ENCODE measurements around the gene SRGAP3. TPM values are rescaled to one million over a fixed set of nuclear protein-coding genes. Genes with fewer than 3 reads are reported as not detected.

The SRGAP3 gene
- total RNA-seq, 1 experiment from 2014 or later, result 0.69 TPM

GRCh38 chr3:9199775-9200174, 49.7 kb downstream of the SRGAP3 start:
- Histone ChIP-seq H3K9me3 (ENCODE audit: low read depth, low read length, poor library complexity, severe bottlenecking) (no peaks in the 10 kb centered on the region), H3K4me3 (ENCODE audit: low read depth, low read length, poor library complexity, severe bottlenecking) (no peak overlapping the region), H3K4me1 (ENCODE audit: insufficient read depth, low read length, poor library complexity, severe bottlenecking) (no peaks in the 10 kb centered on the region), H3K36me3 (ENCODE audit: insufficient read depth, low read length, poor library complexity, severe bottlenecking) (no peaks in the 10 kb centered on the region), H3K27ac (ENCODE audit: low read depth, low read length, poor library complexity, severe bottlenecking) (no peak overlapping the region), H3K27me3 (replicated peaks; ENCODE audit: insufficient read depth, low read depth, low read length, poor library complexity) (no peaks in the 10 kb centered on the region)
- no peak for TF ChIP-seq CTCF (conservative IDR thresholded peaks at IDR 0.05; ENCODE audit: low read depth, low read length)
- TF ChIP-seq EZH2 (IDR thresholded peaks at IDR 0.05; ENCODE audit: borderline replicate concordance, low read depth, low read length, poor library complexity, severe bottlenecking), result no peak
- intact Hi-C loops (cut with micrococcal nuclease; ENCODE audit: unreplicated experiment), result no loop called here
- ChIA-PET CTCF (no interaction called here), POLR2A (ENCODE audit: low non-redundant PET) (no interaction called here)
- no TSS peak for BruUV-seq (replicated peaks)
- no peak for DNase-seq (ENCODE audit: low spot score)

DNA sequence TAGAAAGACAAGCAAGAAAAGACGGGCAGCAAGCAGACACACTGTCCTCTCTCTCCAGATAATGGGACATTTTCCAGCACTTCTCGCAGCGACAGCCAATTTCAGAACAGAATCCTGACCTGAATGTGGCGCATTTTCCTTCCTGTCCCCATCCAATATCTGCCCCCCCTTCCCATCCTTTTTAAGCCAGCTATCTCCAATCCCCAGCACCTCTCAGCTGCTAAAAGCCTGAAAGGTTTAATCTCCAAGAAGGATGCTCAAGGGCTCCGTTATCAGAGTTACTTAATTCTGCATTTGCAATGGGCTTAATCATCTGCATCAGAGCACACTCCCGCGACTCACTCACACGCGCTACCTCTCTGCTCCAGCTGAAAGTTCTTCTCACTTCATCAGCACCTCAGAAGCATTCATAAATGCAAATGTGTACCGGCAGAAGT, 50.5 kb downstream of the SRGAP3 start:
- CTCF ChIA-PET, result no interaction called here
- Histone ChIP-seq H3K4me3 (ENCODE audit: low read depth, low read length, poor library complexity, severe bottlenecking) (no peak overlapping the region), H3K9me3 (ENCODE audit: low read depth, low read length, poor library complexity, severe bottlenecking) (no peaks in the 10 kb centered on the region), H3K36me3 (ENCODE audit: insufficient read depth, low read length, poor library complexity, severe bottlenecking) (no peaks in the 10 kb centered on the region), H3K27ac (ENCODE audit: low read depth, low read length, poor library complexity, severe bottlenecking) (no peak overlapping the region), H3K27me3 (replicated peaks; ENCODE audit: insufficient read depth, low read depth, low read length, poor library complexity) (no peaks in the 10 kb centered on the region), H3K4me1 (ENCODE audit: insufficient read depth, low read length, poor library complexity, severe bottlenecking) (no peaks in the 10 kb centered on the region)
- no peak for TF ChIP-seq CTCF (conservative IDR thresholded peaks at IDR 0.05; ENCODE audit: low read depth, low read length)
- TF ChIP-seq EZH2 (IDR thresholded peaks at IDR 0.05; ENCODE audit: borderline replicate concordance, low read depth, low read length, poor library complexity, severe bottlenecking), result no peak
- DNase-seq (ENCODE audit: low spot score), result no peak
- POLR2A ChIA-PET (ENCODE audit: low non-redundant PET), result no interaction called here
- no TSS peak for BruUV-seq (replicated peaks)
- intact Hi-C loops (cut with micrococcal nuclease; ENCODE audit: unreplicated experiment), result no loop called here

DNA sequence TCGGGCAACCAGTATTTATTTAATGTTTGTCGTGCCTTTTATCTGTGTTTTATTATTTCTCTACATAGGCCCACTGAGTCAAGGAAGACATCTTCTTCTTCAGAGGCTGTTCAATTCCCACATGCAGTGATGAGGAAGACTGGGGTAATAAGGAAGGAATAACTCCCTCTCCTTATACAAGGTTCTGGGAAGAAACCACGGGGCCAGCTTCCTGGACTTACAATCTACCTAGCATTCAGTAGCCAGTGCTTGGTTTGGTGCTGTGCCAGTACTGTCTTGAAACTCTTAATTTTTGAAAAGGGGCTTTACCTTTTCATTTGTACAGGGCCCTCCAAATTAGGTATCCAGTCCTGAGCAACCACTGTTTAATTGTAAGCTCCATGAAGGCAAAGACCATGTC, 51.2 kb downstream of the SRGAP3 start:
- Histone ChIP-seq H3K4me1 (ENCODE audit: insufficient read depth, low read length, poor library complexity, severe bottlenecking) (no peaks in the 10 kb centered on the region), H3K36me3 (ENCODE audit: insufficient read depth, low read length, poor library complexity, severe bottlenecking) (no peaks in the 10 kb centered on the region), H3K27me3 (replicated peaks; ENCODE audit: insufficient read depth, low read depth, low read length, poor library complexity) (no peaks in the 10 kb centered on the region), H3K4me3 (ENCODE audit: low read depth, low read length, poor library complexity, severe bottlenecking) (no peak overlapping the region), H3K27ac (ENCODE audit: low read depth, low read length, poor library complexity, severe bottlenecking) (no peak overlapping the region), H3K9me3 (ENCODE audit: low read depth, low read length, poor library complexity, severe bottlenecking) (no peaks in the 10 kb centered on the region)
- DNase-seq (ENCODE audit: low spot score), result no peak
- BruUV-seq (replicated peaks), result no TSS peak
- ChIA-PET POLR2A (ENCODE audit: low non-redundant PET) (no interaction called here), CTCF (no interaction called here)
- intact Hi-C loops (cut with micrococcal nuclease; ENCODE audit: unreplicated experiment), result no loop called here
- TF ChIP-seq CTCF (conservative IDR thresholded peaks at IDR 0.05; ENCODE audit: low read depth, low read length) (no peak), EZH2 (IDR thresholded peaks at IDR 0.05; ENCODE audit: borderline replicate concordance, low read depth, low read length, poor library complexity, severe bottlenecking) (no peak)

Data from A673 (cell line).